DND-41 (cell line): Measurements from ENCODE around the gene TSPAN8.
"Not testable (repeated sequence)": the region's sequence is repeated elsewhere in the genome, so short reads cannot be mapped to it uniquely, and the experiment has no call there.

ENCODE experiments used
- EZH2 ChIP-seq: IDR thresholded peaks from 3 replicates; pipeline ENCODE4 v1.6.1; 2012; ENCODE audit warnings: borderline replicate concordance, low read depth, mild to moderate bottlenecking, moderate library complexity, low read length, inconsistent platforms; ENCODE audit not compliant: severe bottlenecking
- TF ChIP-seq, protein P1 (sequence below): IDR thresholded peaks from 2 replicates; pipeline ENCODE4 v1.5.1; 2012; ENCODE audit warnings: borderline replicate concordance, low read length, moderate library complexity, mild to moderate bottlenecking; ENCODE audit not compliant: poor library complexity, severe bottlenecking; ENCODE audit errors: extremely low read depth

DNA sequence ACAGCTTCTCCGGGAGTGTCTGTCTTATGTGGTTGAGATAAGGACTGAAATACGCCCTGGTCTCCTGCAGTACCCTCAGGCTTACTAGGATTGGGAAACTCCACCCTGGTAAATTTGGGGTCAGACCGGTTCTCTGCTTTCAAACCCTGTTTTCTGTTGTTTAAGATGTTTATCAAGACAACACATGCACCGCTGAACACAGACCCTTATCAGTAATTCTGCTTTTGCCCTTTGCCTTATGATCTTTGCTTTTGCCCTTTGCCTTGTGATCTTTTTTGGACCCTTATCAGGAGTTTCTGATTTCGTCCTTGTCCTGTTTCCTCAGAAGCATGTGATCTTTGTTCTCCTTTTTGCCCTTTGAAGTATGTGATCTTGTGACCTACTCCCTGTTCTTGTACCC lies 7.8 kb downstream of the TSPAN8 start:
- TF ChIP-seq, protein P1, sequence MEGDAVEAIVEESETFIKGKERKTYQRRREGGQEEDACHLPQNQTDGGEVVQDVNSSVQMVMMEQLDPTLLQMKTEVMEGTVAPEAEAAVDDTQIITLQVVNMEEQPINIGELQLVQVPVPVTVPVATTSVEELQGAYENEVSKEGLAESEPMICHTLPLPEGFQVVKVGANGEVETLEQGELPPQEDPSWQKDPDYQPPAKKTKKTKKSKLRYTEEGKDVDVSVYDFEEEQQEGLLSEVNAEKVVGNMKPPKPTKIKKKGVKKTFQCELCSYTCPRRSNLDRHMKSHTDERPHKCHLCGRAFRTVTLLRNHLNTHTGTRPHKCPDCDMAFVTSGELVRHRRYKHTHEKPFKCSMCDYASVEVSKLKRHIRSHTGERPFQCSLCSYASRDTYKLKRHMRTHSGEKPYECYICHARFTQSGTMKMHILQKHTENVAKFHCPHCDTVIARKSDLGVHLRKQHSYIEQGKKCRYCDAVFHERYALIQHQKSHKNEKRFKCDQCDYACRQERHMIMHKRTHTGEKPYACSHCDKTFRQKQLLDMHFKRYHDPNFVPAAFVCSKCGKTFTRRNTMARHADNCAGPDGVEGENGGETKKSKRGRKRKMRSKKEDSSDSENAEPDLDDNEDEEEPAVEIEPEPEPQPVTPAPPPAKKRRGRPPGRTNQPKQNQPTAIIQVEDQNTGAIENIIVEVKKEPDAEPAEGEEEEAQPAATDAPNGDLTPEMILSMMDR = not testable (repeated sequence)
- not testable (repeated sequence) for TF ChIP-seq EZH2
